ENCODE data around the gene PAX2.

- TF ChIP-seq FOXA1 (IDR thresholded peaks at IDR 0.05) = no peak
- TF ChIP-seq FOXA1 (CRISPR knock-in tag; IDR thresholded peaks at IDR 0.05) = no peak
- no peak for TF ChIP-seq ZNF331 (CRISPR knock-in tag; IDR thresholded peaks at IDR 0.05)
- TF ChIP-seq MYC (CRISPR knock-in tag; IDR thresholded peaks at IDR 0.05; ENCODE audit: borderline replicate concordance) = no peak
- TF ChIP-seq ZNF564 (CRISPR knock-in tag; IDR thresholded peaks at IDR 0.05) = no peak
- TF ChIP-seq CTCF (CRISPR knock-in tag; IDR thresholded peaks at IDR 0.05) = no peak
- TF ChIP-seq, protein P1, sequence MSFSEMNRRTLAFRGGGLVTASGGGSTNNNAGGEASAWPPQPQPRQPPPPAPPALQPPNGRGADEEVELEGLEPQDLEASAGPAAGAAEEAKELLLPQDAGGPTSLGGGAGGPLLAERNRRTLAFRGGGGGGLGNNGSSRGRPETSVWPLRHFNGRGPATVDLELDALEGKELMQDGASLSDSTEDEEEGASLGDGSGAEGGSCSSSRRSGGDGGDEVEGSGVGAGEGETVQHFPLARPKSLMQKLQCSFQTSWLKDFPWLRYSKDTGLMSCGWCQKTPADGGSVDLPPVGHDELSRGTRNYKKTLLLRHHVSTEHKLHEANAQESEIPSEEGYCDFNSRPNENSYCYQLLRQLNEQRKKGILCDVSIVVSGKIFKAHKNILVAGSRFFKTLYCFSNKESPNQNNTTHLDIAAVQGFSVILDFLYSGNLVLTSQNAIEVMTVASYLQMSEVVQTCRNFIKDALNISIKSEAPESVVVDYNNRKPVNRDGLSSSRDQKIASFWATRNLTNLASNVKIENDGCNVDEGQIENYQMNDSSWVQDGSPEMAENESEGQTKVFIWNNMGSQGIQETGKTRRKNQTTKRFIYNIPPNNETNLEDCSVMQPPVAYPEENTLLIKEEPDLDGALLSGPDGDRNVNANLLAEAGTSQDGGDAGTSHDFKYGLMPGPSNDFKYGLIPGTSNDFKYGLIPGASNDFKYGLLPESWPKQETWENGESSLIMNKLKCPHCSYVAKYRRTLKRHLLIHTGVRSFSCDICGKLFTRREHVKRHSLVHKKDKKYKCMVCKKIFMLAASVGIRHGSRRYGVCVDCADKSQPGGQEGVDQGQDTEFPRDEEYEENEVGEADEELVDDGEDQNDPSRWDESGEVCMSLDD (CRISPR knock-in tag; IDR thresholded peaks at IDR 0.05; ENCODE audit: borderline replicate concordance) = no peak
These were observed 58.5 kb downstream of the PAX2 start for GRCh38 chr10:100803908-100804307.

Data from HepG2 (cell line).